MM.1S (cell line): ENCODE measurements around the gene GRIK5.

ENCODE experiments used
- DNase-seq: peaks from one replicate; pipeline ENCODE4 v3.0.0-alpha.2; 2015
- H2AFZ ChIP-seq: fragments of 300-600 bp; sonication (generic); 2 replicates; pipeline ENCODE4 v1.6.0; 2016; ENCODE audit warnings: antibody characterized with exemption, low read length
- H3F3A ChIP-seq: fragments of 300-600 bp; sonication (generic); 2 replicates; pipeline ENCODE4 v1.6.1; 2016; ENCODE audit warnings: mild to moderate bottlenecking, antibody characterized with exemption, low read length, moderate library complexity, mixed read lengths; ENCODE audit not compliant: insufficient read depth
- H3K27ac ChIP-seq: fragments of 300-600 bp; sonication (generic); 2 replicates; pipeline ENCODE4 v1.5.1; 2016; ENCODE audit warnings: mild to moderate bottlenecking, low read length
- H3K27me3 ChIP-seq: fragments of 300-600 bp; sonication (generic); replicated peaks from 2 replicates; pipeline ENCODE4 v1.6.0; 2016; ENCODE audit warnings: low read length; ENCODE audit not compliant: insufficient read depth
- H3K36me3 ChIP-seq: fragments of 300-600 bp; sonication (generic); replicated peaks from 2 replicates; pipeline ENCODE4 v1.6.1; 2016; ENCODE audit warnings: mild to moderate bottlenecking, low read length, mixed read lengths; ENCODE audit not compliant: insufficient read depth
- H3K4me1 ChIP-seq: fragments of 300-600 bp; sonication (generic); 2 replicates; pipeline ENCODE4 v1.6.1; 2016; ENCODE audit warnings: low read length, mixed read lengths
- H3K4me2 ChIP-seq: fragments of 300-600 bp; sonication (generic); 2 replicates; pipeline ENCODE4 v1.6.0; 2016; ENCODE audit warnings: low read depth, low read length
- H3K4me3 ChIP-seq: fragments of 300-600 bp; sonication (generic); 2 replicates; pipeline ENCODE4 v1.5.1; 2016; ENCODE audit warnings: low read length, mixed read lengths
- H3K79me2 ChIP-seq: fragments of 300-600 bp; sonication (generic); 2 replicates; pipeline ENCODE4 v1.6.1; 2016; ENCODE audit warnings: mixed run types, low read length, mixed read lengths
- H3K9ac ChIP-seq: fragments of 300-600 bp; sonication (generic); 2 replicates; pipeline ENCODE4 v1.6.1; 2016; ENCODE audit warnings: low read length, mixed read lengths
- H3K9me2 ChIP-seq: fragments of 300-600 bp; sonication (generic); replicated peaks from 2 replicates; pipeline ENCODE4 v1.6.1; 2016; ENCODE audit warnings: mild to moderate bottlenecking, low read length, mixed read lengths; ENCODE audit not compliant: insufficient read depth
- H3K9me3 ChIP-seq: fragments of 300-600 bp; sonication (generic); replicated peaks from 2 replicates; pipeline ENCODE4 v1.6.1; 2016; ENCODE audit warnings: mild to moderate bottlenecking, low read length, mixed read lengths; ENCODE audit not compliant: insufficient read depth
- H4K20me1 ChIP-seq: fragments of 300-600 bp; sonication (generic); 2 replicates; pipeline ENCODE4 v1.6.1; 2016; ENCODE audit warnings: mild to moderate bottlenecking, low read length, moderate library complexity, mixed read lengths; ENCODE audit not compliant: insufficient read depth
- CTCF ChIP-seq: fragments of 300-600 bp; sonication (generic); IDR thresholded peaks from 2 replicates; pipeline ENCODE4 v1.5.1; 2016; ENCODE audit warnings: antibody characterized with exemption, low read length, mixed read lengths
- EZH2 ChIP-seq: fragments of 300-600 bp; sonication (generic); optimal IDR thresholded peaks from 2 replicates; pipeline ENCODE3; 2017; ENCODE audit warnings: low read depth, mild to moderate bottlenecking, antibody characterized with exemption, low read length, mixed read lengths
- EZH2phosphoT487 ChIP-seq: fragments of 300-600 bp; sonication (generic); IDR thresholded peaks from 2 replicates; pipeline ENCODE4 v1.6.1; 2018; ENCODE audit warnings: antibody characterized with exemption, low read length

GRIK5 gene

GRCh38 chr19:42033413-42033812 lies 36.6 kb downstream of the GRIK5 start:
- Histone ChIP-seq H3K27me3 (peaks cover 47% of the 10 kb centered on the region; the same call in 1 of the 2 replicates), H3K9me3 (no peaks in the 10 kb centered on the region), H4K20me1 (no peaks in the 10 kb centered on the region), H3K36me3 (no peaks in the 10 kb centered on the region), H3F3A (no peaks in the 10 kb centered on the region), H3K27ac (no peak overlapping the region), H3K4me3 (no peak overlapping the region), H3K4me1 (peaks cover 4% of the 10 kb centered on the region), H2AFZ (no peak overlapping the region), H3K79me2 (no peaks in the 10 kb centered on the region), H3K4me2 (no peak overlapping the region), H3K9me2 (no peaks in the 10 kb centered on the region), H3K9ac (no peak overlapping the region)
- no peak for DNase-seq
- TF ChIP-seq CTCF: no peak
- no peak for TF ChIP-seq EZH2
- no peak for TF ChIP-seq EZH2phosphoT487

- peaks cover 48% of the 10 kb centered on the region; the same call in 1 of the 2 replicates for H3K27me3 ChIP-seq
- no peak overlapping the region for H3K9ac ChIP-seq
- H4K20me1 ChIP-seq: no peaks in the 10 kb centered on the region
- H3K36me3 ChIP-seq: no peaks in the 10 kb centered on the region
- no peaks in the 10 kb centered on the region for H3K9me3 ChIP-seq
- H2AFZ ChIP-seq: no peak overlapping the region
- no peaks in the 10 kb centered on the region for H3K79me2 ChIP-seq
- H3K4me1 ChIP-seq: peaks cover 4% of the 10 kb centered on the region
- H3K9me2 ChIP-seq: no peaks in the 10 kb centered on the region
- DNase-seq: no peak
- TF ChIP-seq CTCF: no peak
- no peak for TF ChIP-seq EZH2phosphoT487
- no peak for TF ChIP-seq EZH2
- H3F3A ChIP-seq: no peaks in the 10 kb centered on the region
- H3K27ac ChIP-seq: no peak overlapping the region
- no peak overlapping the region for H3K4me2 ChIP-seq
- H3K4me3 ChIP-seq: no peak overlapping the region
These were observed 37.6 kb downstream of the GRIK5 start for GRCh38 chr19:42032431-42032830.

- peaks cover 53% of the 10 kb centered on the region; the same call in 1 of the 2 replicates for H3K27me3 ChIP-seq
- no peaks in the 10 kb centered on the region for H3F3A ChIP-seq
- H3K79me2 ChIP-seq: no peaks in the 10 kb centered on the region
- no peaks in the 10 kb centered on the region for H4K20me1 ChIP-seq
- H3K4me3 ChIP-seq: no peak overlapping the region
- DNase-seq: no peak
- no peak overlapping the region for H3K27ac ChIP-seq
- H3K36me3 ChIP-seq: no peaks in the 10 kb centered on the region
- no peak overlapping the region for H3K9ac ChIP-seq
- H3K9me3 ChIP-seq: no peaks in the 10 kb centered on the region
- no peaks in the 10 kb centered on the region for H3K9me2 ChIP-seq
- no peak for TF ChIP-seq EZH2phosphoT487
- no peak for TF ChIP-seq EZH2
- TF ChIP-seq CTCF: no peak
- no peak overlapping the region for H2AFZ ChIP-seq
- peaks cover 4% of the 10 kb centered on the region for H3K4me1 ChIP-seq
- no peak overlapping the region for H3K4me2 ChIP-seq
These were observed 39.2 kb downstream of the GRIK5 start for GRCh38 chr19:42030645-42031440.
